OCI-LY1 (cell line): ENCODE results near the gene DCHS1.

Source experiments
- H2AFZ ChIP-seq: fragments of 200-600 bp; sonication (generic), shearing (Covaris generic); 2 replicates; pipeline ENCODE4 v1.6.0; 2014; ENCODE audit warnings: antibody characterized with exemption, mild to moderate bottlenecking, low read length
- H3F3A ChIP-seq: fragments of 200-600 bp; sonication (generic), shearing (Covaris generic); 2 replicates; pipeline ENCODE4 v1.6.0; 2014; ENCODE audit warnings: mild to moderate bottlenecking, antibody characterized with exemption, low read length, moderate library complexity; ENCODE audit not compliant: insufficient read depth
- H3K27ac ChIP-seq: fragments of 200-600 bp; sonication (generic); 2 replicates; pipeline ENCODE4 v1.5.1; 2014; ENCODE audit warnings: low read length, mixed run types, mild to moderate bottlenecking, low read depth; ENCODE audit not compliant: poor library complexity, severe bottlenecking
- H3K27me3 ChIP-seq: fragments of 200-600 bp; sonication (generic); 2 replicates; pipeline ENCODE4 v1.6.0; 2014; ENCODE audit warnings: antibody characterized with exemption, mild to moderate bottlenecking, low read length, moderate library complexity; ENCODE audit not compliant: insufficient read depth
- H3K36me3 ChIP-seq: fragments of 200-600 bp; sonication (generic); 2 replicates; pipeline ENCODE4 v1.6.1; 2014; ENCODE audit warnings: mild to moderate bottlenecking, antibody characterized with exemption, low read length, moderate library complexity, mixed read lengths; ENCODE audit not compliant: insufficient read depth
- H3K4me1 ChIP-seq: fragments of 200-600 bp; sonication (generic); 2 replicates; pipeline ENCODE4 v1.5.1; 2014; ENCODE audit warnings: mild to moderate bottlenecking, low read length, moderate library complexity; ENCODE audit not compliant: insufficient read depth, severe bottlenecking
- H3K4me2 ChIP-seq: fragments of 200-600 bp; sonication (generic), shearing (Covaris generic); 2 replicates; pipeline ENCODE4 v1.6.1; 2014; ENCODE audit warnings: low read length
- H3K4me3 ChIP-seq: fragments of 200-600 bp; sonication (generic); 2 replicates; pipeline ENCODE4 v1.5.1; 2014; ENCODE audit warnings: low read length, low read depth, mild to moderate bottlenecking, mixed read lengths; ENCODE audit not compliant: poor library complexity, severe bottlenecking
- H3K79me2 ChIP-seq: fragments of 200-600 bp; shearing (Covaris generic); 2 replicates; pipeline ENCODE4 v1.6.1; 2016; ENCODE audit warnings: mixed run types, low read length, mixed read lengths; ENCODE audit not compliant: insufficient read depth
- H3K9ac ChIP-seq: fragments of 200-600 bp; sonication (generic), shearing (Covaris generic); 2 replicates; pipeline ENCODE4 v1.6.1; 2014; ENCODE audit warnings: mild to moderate bottlenecking, low read length, mixed read lengths
- H3K9me2 ChIP-seq: fragments of 200-600 bp; sonication (generic), shearing (Covaris generic); 2 replicates; pipeline ENCODE4 v1.6.1; 2014; ENCODE audit warnings: low read depth, mild to moderate bottlenecking, low read length, mixed read lengths
- H3K9me3 ChIP-seq: fragments of 200-600 bp; shearing (Covaris generic); 2 replicates; pipeline ENCODE4 v1.6.1; 2014; ENCODE audit warnings: low read length, mixed read lengths
- H4K20me1 ChIP-seq: fragments of 200-600 bp; sonication (generic), shearing (Covaris generic); 2 replicates; pipeline ENCODE4 v1.6.0; 2016; ENCODE audit warnings: mild to moderate bottlenecking, low read length; ENCODE audit not compliant: insufficient read depth
- EZH2 ChIP-seq: fragments of 200-600 bp; sonication (generic), shearing (Covaris generic); IDR thresholded peaks from 2 replicates; pipeline ENCODE4 v1.8.0; 2017; ENCODE audit warnings: borderline replicate concordance, mixed run types, mild to moderate bottlenecking, antibody characterized with exemption, low read length, moderate library complexity, mixed read lengths
- TF ChIP-seq, protein P1 (sequence below): fragments of 200-600 bp; sonication (generic), shearing (Covaris generic); IDR thresholded peaks from 2 replicates; pipeline ENCODE4 v1.5.1; 2017; ENCODE audit warnings: mild to moderate bottlenecking, antibody characterized with exemption, low read length, moderate library complexity, mixed read lengths

DCHS1 gene

DNA sequence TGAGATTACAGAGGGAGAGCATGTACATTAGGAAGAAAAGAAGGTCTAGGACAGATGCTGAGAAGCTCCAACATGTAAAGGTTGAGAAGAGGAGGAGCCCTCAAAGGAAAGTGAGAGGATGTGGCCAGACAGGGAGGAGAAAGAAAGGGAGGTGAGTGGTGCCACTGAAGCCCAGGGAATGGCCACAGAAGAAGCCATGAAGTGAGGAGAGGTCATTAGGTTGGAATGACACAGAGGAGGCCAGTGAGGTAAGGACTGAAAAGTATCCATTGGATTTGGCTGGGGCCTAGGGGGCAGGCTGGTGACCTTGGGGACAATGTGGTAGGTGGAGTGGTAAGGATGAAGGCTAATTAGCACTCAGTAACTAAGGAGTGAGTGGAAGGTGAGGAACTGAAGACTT is 3.0 kb upstream of the DCHS1 start:
- Histone ChIP-seq H3K27me3 (peaks cover 27% of the 10 kb centered on the region), H3K79me2 (no peaks in the 10 kb centered on the region), H4K20me1 (no peaks in the 10 kb centered on the region), H3K9ac (no peak overlapping the region), H3K9me2 (no peaks in the 10 kb centered on the region), H3K4me1 (no peaks in the 10 kb centered on the region), H3F3A (no peaks in the 10 kb centered on the region), H3K9me3 (no peaks in the 10 kb centered on the region), H2AFZ (no peak overlapping the region), H3K4me3 (no peak overlapping the region), H3K36me3 (no peaks in the 10 kb centered on the region), H3K27ac (no peak overlapping the region), H3K4me2 (no peak overlapping the region)
- TF ChIP-seq, protein P1, sequence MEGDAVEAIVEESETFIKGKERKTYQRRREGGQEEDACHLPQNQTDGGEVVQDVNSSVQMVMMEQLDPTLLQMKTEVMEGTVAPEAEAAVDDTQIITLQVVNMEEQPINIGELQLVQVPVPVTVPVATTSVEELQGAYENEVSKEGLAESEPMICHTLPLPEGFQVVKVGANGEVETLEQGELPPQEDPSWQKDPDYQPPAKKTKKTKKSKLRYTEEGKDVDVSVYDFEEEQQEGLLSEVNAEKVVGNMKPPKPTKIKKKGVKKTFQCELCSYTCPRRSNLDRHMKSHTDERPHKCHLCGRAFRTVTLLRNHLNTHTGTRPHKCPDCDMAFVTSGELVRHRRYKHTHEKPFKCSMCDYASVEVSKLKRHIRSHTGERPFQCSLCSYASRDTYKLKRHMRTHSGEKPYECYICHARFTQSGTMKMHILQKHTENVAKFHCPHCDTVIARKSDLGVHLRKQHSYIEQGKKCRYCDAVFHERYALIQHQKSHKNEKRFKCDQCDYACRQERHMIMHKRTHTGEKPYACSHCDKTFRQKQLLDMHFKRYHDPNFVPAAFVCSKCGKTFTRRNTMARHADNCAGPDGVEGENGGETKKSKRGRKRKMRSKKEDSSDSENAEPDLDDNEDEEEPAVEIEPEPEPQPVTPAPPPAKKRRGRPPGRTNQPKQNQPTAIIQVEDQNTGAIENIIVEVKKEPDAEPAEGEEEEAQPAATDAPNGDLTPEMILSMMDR, result no peak
- TF ChIP-seq EZH2, result no peak

DNA sequence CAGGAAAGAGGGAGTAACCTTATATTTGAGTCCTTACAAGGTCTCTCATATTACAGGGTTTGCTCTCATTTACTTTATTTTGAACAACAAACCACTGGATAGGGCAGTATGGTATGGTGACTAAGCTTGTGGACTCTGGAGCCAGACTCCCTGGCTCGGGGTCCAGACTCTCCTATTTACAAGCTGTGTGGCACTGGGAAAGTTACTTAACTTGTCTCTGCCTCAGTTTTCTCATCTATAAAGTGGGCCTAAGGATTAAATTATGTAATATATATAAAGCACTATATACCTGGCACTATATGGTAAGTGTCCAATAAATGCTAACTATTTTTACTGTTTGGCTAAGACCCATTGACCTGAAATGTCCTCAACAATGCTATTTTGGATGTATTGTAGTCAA is 1.7 kb upstream of the DCHS1 start:
- TF ChIP-seq EZH2, result no peak
- TF ChIP-seq, protein P1, result no peak
- H3K27me3 ChIP-seq, result peaks cover 27% of the 10 kb centered on the region

DNA sequence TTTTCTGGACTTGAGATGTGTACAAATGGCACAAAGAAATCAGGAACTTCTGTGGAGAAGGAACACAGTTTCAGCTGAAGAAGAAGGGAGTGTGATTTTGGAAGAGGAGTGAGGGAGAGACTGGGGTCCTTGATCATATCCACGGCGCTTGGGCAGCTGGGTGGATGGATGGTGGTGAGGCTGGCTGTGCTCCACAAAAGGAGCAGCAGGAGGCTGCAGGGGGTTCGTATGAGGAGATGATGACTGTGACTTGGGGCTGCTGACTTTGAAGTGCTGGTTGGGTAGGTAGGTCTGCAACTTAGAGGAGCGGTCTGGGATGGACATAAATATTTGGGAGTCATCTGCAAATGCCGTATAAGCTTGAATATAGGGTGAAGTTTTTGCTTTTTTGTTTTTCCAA is 1.3 kb upstream of the DCHS1 start:
- H3K27ac ChIP-seq, result no peak overlapping the region
- no peaks in the 10 kb centered on the region for H3K9me3 ChIP-seq
- H2AFZ ChIP-seq, result no peak overlapping the region
- H3K9me2 ChIP-seq, result no peaks in the 10 kb centered on the region
- H3K9ac ChIP-seq, result no peak overlapping the region
- H3K79me2 ChIP-seq, result no peaks in the 10 kb centered on the region
- no peak for TF ChIP-seq EZH2
- TF ChIP-seq, protein P1, result no peak
- no peaks in the 10 kb centered on the region for H3F3A ChIP-seq
- no peaks in the 10 kb centered on the region for H3K36me3 ChIP-seq
- no peak overlapping the region for H3K4me2 ChIP-seq
- peaks cover 27% of the 10 kb centered on the region for H3K27me3 ChIP-seq
- no peak overlapping the region for H3K4me3 ChIP-seq
- H4K20me1 ChIP-seq, result no peaks in the 10 kb centered on the region
- no peaks in the 10 kb centered on the region for H3K4me1 ChIP-seq

More for the DNA sequence above, 1.7 kb upstream of the DCHS1 start:
- no peak overlapping the region for H3K27ac ChIP-seq
- H3K79me2 ChIP-seq, result no peaks in the 10 kb centered on the region
- H3F3A ChIP-seq, result no peaks in the 10 kb centered on the region
- H3K36me3 ChIP-seq, result no peaks in the 10 kb centered on the region
- no peak overlapping the region for H3K4me3 ChIP-seq
- H3K9me3 ChIP-seq, result no peaks in the 10 kb centered on the region
- H4K20me1 ChIP-seq, result no peaks in the 10 kb centered on the region
- H3K9ac ChIP-seq, result no peak overlapping the region
- H3K4me1 ChIP-seq, result no peaks in the 10 kb centered on the region
- no peaks in the 10 kb centered on the region for H3K9me2 ChIP-seq
- no peak overlapping the region for H2AFZ ChIP-seq
- no peak overlapping the region for H3K4me2 ChIP-seq
